ENCODE results near the gene GRM1. TPM values are rescaled to one million over a fixed set of nuclear protein-coding genes. Genes with fewer than 3 reads are reported as not detected.

Gene GRM1
- total RNA-seq, 2 experiments from 2014 or later: not detected

- H3K4me1 Mint-ChIP-seq (ENCODE audit: low read depth): no peaks in the 10 kb centered on the region
- H3K9me3 ChIP-seq (ENCODE audit: control insufficient read depth in 1 of 2, insufficient read depth in 1 of 2, low read length in 2 of 2): no peaks in the 10 kb centered on the region
- no peaks in the 10 kb centered on the region for H3K27me3 ChIP-seq (ENCODE audit: control insufficient read depth in 1 of 2, insufficient read depth in 2 of 2, low read length in 2 of 2)
- H3K36me3 Mint-ChIP-seq (ENCODE audit: low read depth): no peaks in the 10 kb centered on the region
- DNase-seq (no peak), ATAC-seq (ENCODE audit: poor library complexity) (no peak)
- POLR2A ChIA-PET: no interaction called here
- H3K27me3 Mint-ChIP-seq: peaks cover 8% of the 10 kb centered on the region
- TF ChIP-seq CTCF (IDR thresholded peaks at IDR 0.05): no peak
- no peak overlapping the region for H3K27ac ChIP-seq (ENCODE audit: low read depth in 1 of 2, low read length in 2 of 2)
- CTCF ChIA-PET: no interaction called here
- H3K4me1 ChIP-seq (ENCODE audit: insufficient read depth, low read length): no peaks in the 10 kb centered on the region
- H3K4me3 ChIP-seq (ENCODE audit: low read length): no peak overlapping the region
- no peaks in the 10 kb centered on the region for H3K9me3 Mint-ChIP-seq
- intact Hi-C loops (cut with DNase I, micrococcal nuclease): no loop called here
- H3K27ac Mint-ChIP-seq: no peak overlapping the region
- no peaks in the 10 kb centered on the region for H3K36me3 ChIP-seq (ENCODE audit: insufficient read depth, low read length)
- H3K4me3 Mint-ChIP-seq: no peak overlapping the region
Measured at GRCh38 chr6:146146836-146147235, 118.0 kb downstream of the GRM1 start.

- POLR2A ChIA-PET: no interaction called here
- no peak overlapping the region for H3K4me3 ChIP-seq (ENCODE audit: low read length)
- CTCF ChIA-PET: no interaction called here
- Mint-ChIP-seq H3K27me3 (peaks cover 4% of the 10 kb centered on the region), H3K4me3 (no peak overlapping the region), H3K9me3 (no peaks in the 10 kb centered on the region), H3K4me1 (ENCODE audit: low read depth) (no peaks in the 10 kb centered on the region), H3K36me3 (ENCODE audit: low read depth) (no peaks in the 10 kb centered on the region), H3K27ac (no peak overlapping the region)
- intact Hi-C loops (cut with DNase I, micrococcal nuclease): no loop called here
- no peak for TF ChIP-seq CTCF (IDR thresholded peaks at IDR 0.05)
- no peak for ATAC-seq (ENCODE audit: poor library complexity)
- no peaks in the 10 kb centered on the region for H3K9me3 ChIP-seq (ENCODE audit: control insufficient read depth in 1 of 2, insufficient read depth in 1 of 2, low read length in 2 of 2)
- H3K27me3 ChIP-seq (ENCODE audit: control insufficient read depth in 1 of 2, insufficient read depth in 2 of 2, low read length in 2 of 2): no peaks in the 10 kb centered on the region
- H3K36me3 ChIP-seq (ENCODE audit: insufficient read depth, low read length): no peaks in the 10 kb centered on the region
- DNase-seq: no peak
- no peaks in the 10 kb centered on the region for H3K4me1 ChIP-seq (ENCODE audit: insufficient read depth, low read length)
- no peak overlapping the region for H3K27ac ChIP-seq (ENCODE audit: low read depth in 1 of 2, low read length in 2 of 2)
Measured at GRCh38 chr6:146149770-146150169, 120.9 kb downstream of the GRM1 start.

DNA sequence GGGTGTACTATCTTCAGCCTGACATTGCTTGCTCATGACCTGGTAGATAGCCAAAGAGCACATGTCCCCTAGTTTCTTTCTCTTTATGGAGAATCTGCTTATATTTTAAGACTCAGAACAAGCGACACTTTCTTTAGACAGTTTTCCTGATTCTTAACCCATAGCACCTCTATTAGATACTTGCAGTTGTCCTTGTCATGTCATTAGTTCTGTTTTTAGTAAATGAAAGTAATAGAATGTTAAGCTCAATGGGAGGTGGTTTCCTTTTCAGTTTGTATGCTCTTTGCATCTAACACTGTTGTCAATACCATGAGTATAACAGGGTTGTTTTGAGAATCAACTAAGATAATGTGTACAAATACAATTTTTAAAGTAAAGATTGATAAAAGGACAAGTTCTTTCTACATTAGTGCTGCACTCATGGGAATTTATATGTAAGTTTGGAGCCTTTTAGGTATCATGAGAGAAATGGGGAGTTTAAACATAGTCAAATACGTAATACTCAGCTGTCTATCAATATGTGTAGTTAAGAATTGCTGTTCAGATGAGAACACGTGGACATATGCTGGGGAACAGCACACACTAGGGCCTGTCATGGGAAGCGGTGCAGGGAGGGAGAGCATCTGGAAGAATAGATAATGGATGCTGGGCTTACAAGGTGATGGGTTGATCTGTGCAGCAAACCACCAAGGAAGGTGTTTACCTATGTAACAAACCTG is 124.3 kb downstream of the GRM1 start:
- intact Hi-C loops (cut with DNase I, micrococcal nuclease): no loop called here

More for the DNA sequence above, 124.3 kb downstream of the GRM1 start:
- Histone ChIP-seq H3K27me3 (ENCODE audit: control insufficient read depth in 1 of 2, insufficient read depth in 2 of 2, low read length in 2 of 2) (no peaks in the 10 kb centered on the region), H3K4me1 (ENCODE audit: insufficient read depth, low read length) (no peaks in the 10 kb centered on the region), H3K27ac (ENCODE audit: low read depth in 1 of 2, low read length in 2 of 2) (no peak overlapping the region), H3K36me3 (ENCODE audit: insufficient read depth, low read length) (no peaks in the 10 kb centered on the region), H3K4me3 (ENCODE audit: low read length) (no peak overlapping the region), H3K9me3 (ENCODE audit: control insufficient read depth in 1 of 2, insufficient read depth in 1 of 2, low read length in 2 of 2) (no peaks in the 10 kb centered on the region)
- ATAC-seq (ENCODE audit: poor library complexity) (no peak), DNase-seq (no peak)
- Mint-ChIP-seq H3K27me3 (peaks cover 4% of the 10 kb centered on the region), H3K4me3 (no peak overlapping the region), H3K36me3 (ENCODE audit: low read depth) (no peaks in the 10 kb centered on the region), H3K27ac (no peak overlapping the region), H3K4me1 (ENCODE audit: low read depth) (no peaks in the 10 kb centered on the region), H3K9me3 (no peaks in the 10 kb centered on the region)
- TF ChIP-seq CTCF (IDR thresholded peaks at IDR 0.05): no peak
- ChIA-PET CTCF (no interaction called here), POLR2A (no interaction called here)

Data from CD4-positive, alpha-beta T cell (primary cell).